ENCODE measurements around the gene SFTPD. TPM values are rescaled to one million over a fixed set of nuclear protein-coding genes. Genes with fewer than 3 reads are reported as not detected.

The SFTPD gene
- total RNA-seq, 1 donor from 2014 or later = not detected

- Histone ChIP-seq H3K4me3 (ENCODE audit: low read depth, low read length) (no peak overlapping the region), H3K36me3 (ENCODE audit: control insufficient read depth, insufficient read depth, low read length) (no peaks in the 10 kb centered on the region), H3K27me3 (ENCODE audit: control insufficient read depth, insufficient read depth, low read length) (peaks cover 8% of the 10 kb centered on the region)
- no peak for DNase-seq (ENCODE audit: low read depth)
- TF ChIP-seq CTCF (IDR thresholded peaks at IDR 0.05; ENCODE audit: insufficient read depth, low read length, poor library complexity, severe bottlenecking) = no peak
Observed at GRCh38 chr10:79947787-79948424, 999 bp downstream of the SFTPD start.

- peaks cover 8% of the 10 kb centered on the region for H3K27me3 ChIP-seq (ENCODE audit: control insufficient read depth, insufficient read depth, low read length)
- H3K36me3 ChIP-seq (ENCODE audit: control insufficient read depth, insufficient read depth, low read length) = no peaks in the 10 kb centered on the region
- no peak for TF ChIP-seq CTCF (IDR thresholded peaks at IDR 0.05; ENCODE audit: insufficient read depth, low read length, poor library complexity, severe bottlenecking)
- no peak overlapping the region for H3K4me3 ChIP-seq (ENCODE audit: low read depth, low read length)
- DNase-seq (ENCODE audit: low read depth) = no peak
Observed at GRCh38 chr10:79947083-79947415, 1.9 kb downstream of the SFTPD start.

- DNase-seq (ENCODE audit: low read depth) = no peak
- Histone ChIP-seq H3K27me3 (ENCODE audit: control insufficient read depth, insufficient read depth, low read length) (peaks cover 8% of the 10 kb centered on the region), H3K36me3 (ENCODE audit: control insufficient read depth, insufficient read depth, low read length) (no peaks in the 10 kb centered on the region), H3K4me3 (ENCODE audit: low read depth, low read length) (no peak overlapping the region)
- no peak for TF ChIP-seq CTCF (IDR thresholded peaks at IDR 0.05; ENCODE audit: insufficient read depth, low read length, poor library complexity, severe bottlenecking)
Observed at GRCh38 chr10:79946271-79947082, 2.4 kb downstream of the SFTPD start.

GRCh38 chr10:79944428-79945395 is 4.2 kb downstream of the SFTPD start:
- Histone ChIP-seq H3K36me3 (ENCODE audit: control insufficient read depth, insufficient read depth, low read length) (no peaks in the 10 kb centered on the region), H3K27me3 (ENCODE audit: control insufficient read depth, insufficient read depth, low read length) (peaks cover 8% of the 10 kb centered on the region), H3K4me3 (ENCODE audit: low read depth, low read length) (no peak overlapping the region)
- DNase-seq (ENCODE audit: low read depth) = no peak
- TF ChIP-seq CTCF (IDR thresholded peaks at IDR 0.05; ENCODE audit: insufficient read depth, low read length, poor library complexity, severe bottlenecking) = no peak

- DNase-seq (ENCODE audit: low read depth) = no peak
- peaks cover 8% of the 10 kb centered on the region for H3K27me3 ChIP-seq (ENCODE audit: control insufficient read depth, insufficient read depth, low read length)
- no peak overlapping the region for H3K4me3 ChIP-seq (ENCODE audit: low read depth, low read length)
- H3K36me3 ChIP-seq (ENCODE audit: control insufficient read depth, insufficient read depth, low read length) = no peaks in the 10 kb centered on the region
- TF ChIP-seq CTCF (IDR thresholded peaks at IDR 0.05; ENCODE audit: insufficient read depth, low read length, poor library complexity, severe bottlenecking) = no peak
Observed at GRCh38 chr10:79943871-79944270, 5.0 kb downstream of the SFTPD start.
